Measurements from ENCODE around the gene HSD17B13.
"Not testable (repeated sequence)": the region's sequence is repeated elsewhere in the genome, so short reads cannot be mapped to it uniquely, and the experiment has no call there.

The HSD17B13 gene

GRCh38 chr4:87317527-87317926 lies 5.2 kb downstream of the HSD17B13 start:
- no peak for TF ChIP-seq CTCF (conservative IDR thresholded peaks at IDR 0.05; ENCODE audit: low read depth, low read length)
- DNase-seq (ENCODE audit: low read depth): peak; percentile 12
- H3K4me3 ChIP-seq (ENCODE audit: low read length): no peak overlapping the region

- DNase-seq (ENCODE audit: low read depth): no peak
- H3K4me3 ChIP-seq (ENCODE audit: low read length): no peak overlapping the region
- no peak for TF ChIP-seq CTCF (conservative IDR thresholded peaks at IDR 0.05; ENCODE audit: low read depth, low read length)
These were observed 5.7 kb downstream of the HSD17B13 start for GRCh38 chr4:87316961-87317360.

- H3K4me3 ChIP-seq (ENCODE audit: low read length); DNase-seq (ENCODE audit: low read depth): not testable (repeated sequence)
These were observed 7.7 kb downstream of the HSD17B13 start for GRCh38 chr4:87315000-87315399.

GRCh38 chr4:87313756-87314155 lies 8.9 kb downstream of the HSD17B13 start:
- TF ChIP-seq CTCF (conservative IDR thresholded peaks at IDR 0.05; ENCODE audit: low read depth, low read length): no peak
- no peak overlapping the region for H3K4me3 ChIP-seq (ENCODE audit: low read length)
- DNase-seq (ENCODE audit: low read depth): no peak

GRCh38 chr4:87311684-87312083 lies 11.0 kb downstream of the HSD17B13 start:
- DNase-seq (ENCODE audit: low read depth): no peak
- H3K4me3 ChIP-seq (ENCODE audit: low read length): no peak overlapping the region
- no peak for TF ChIP-seq CTCF (conservative IDR thresholded peaks at IDR 0.05; ENCODE audit: low read depth, low read length)

GRCh38 chr4:87310691-87311335 lies 11.9 kb downstream of the HSD17B13 start:
- no peak overlapping the region for H3K4me3 ChIP-seq (ENCODE audit: low read length)
- no peak for DNase-seq (ENCODE audit: low read depth)
- TF ChIP-seq CTCF (conservative IDR thresholded peaks at IDR 0.05; ENCODE audit: low read depth, low read length): no peak

- TF ChIP-seq CTCF (conservative IDR thresholded peaks at IDR 0.05; ENCODE audit: low read depth, low read length): no peak
- H3K4me3 ChIP-seq (ENCODE audit: low read length): no peak overlapping the region
- DNase-seq (ENCODE audit: low read depth): no peak
These were observed 13.1 kb downstream of the HSD17B13 start for GRCh38 chr4:87309625-87310024.
